GM21381 (cell line): Measurements from ENCODE around the gene TMA7B.

Experiments used
- ATAC-seq: cut with Tn5 transposase; IDR thresholded peaks from one replicate; pipeline ENCODE4 v1.9.1; 2021; ENCODE audit warnings: mild to moderate bottlenecking, moderate library complexity; ENCODE audit not compliant: unreplicated experiment

The TMA7B gene

GRCh38 chr22:39932918-39933649, 27.1 kb upstream of the TMA7B start:
- no peak for ATAC-seq

GRCh38 chr22:39933741-39934140, 26.5 kb upstream of the TMA7B start:
- no peak for ATAC-seq

- ATAC-seq: no peak
Measured at GRCh38 chr22:39935116-39935515, 25.1 kb upstream of the TMA7B start.

- ATAC-seq: no peak
Measured at GRCh38 chr22:39935612-39936011, 24.6 kb upstream of the TMA7B start.

GRCh38 chr22:39936523-39937145, 23.6 kb upstream of the TMA7B start:
- ATAC-seq: no peak

- no peak for ATAC-seq
Measured at GRCh38 chr22:39937906-39938305, 22.3 kb upstream of the TMA7B start.

- no peak for ATAC-seq
Measured at GRCh38 chr22:39938509-39939111, 21.6 kb upstream of the TMA7B start.

GRCh38 chr22:39939830-39940229, 20.4 kb upstream of the TMA7B start:
- ATAC-seq: no peak

GRCh38 chr22:39940757-39941305, 19.4 kb upstream of the TMA7B start:
- ATAC-seq: no peak

- no peak for ATAC-seq
Measured at GRCh38 chr22:39941601-39942000, 18.6 kb upstream of the TMA7B start.

- no peak for ATAC-seq
Measured at GRCh38 chr22:39942439-39943230, 17.6 kb upstream of the TMA7B start.

GRCh38 chr22:39943337-39943736, 16.9 kb upstream of the TMA7B start:
- no peak for ATAC-seq

- ATAC-seq: no peak
Measured at GRCh38 chr22:39943953-39944872, 16.0 kb upstream of the TMA7B start.

- ATAC-seq: no peak
Measured at GRCh38 chr22:39946126-39946502, 14.1 kb upstream of the TMA7B start.

- ATAC-seq: no peak
Measured at GRCh38 chr22:39946503-39947219, 13.5 kb upstream of the TMA7B start.

- no peak for ATAC-seq
Measured at GRCh38 chr22:39947220-39948216, 12.7 kb upstream of the TMA7B start.

- ATAC-seq: no peak
Measured at GRCh38 chr22:39949964-39950737, 10.0 kb upstream of the TMA7B start.
